ENCODE results near the gene FBXW4. TPM values are rescaled to one million over a fixed set of nuclear protein-coding genes. Genes with fewer than 3 reads are reported as not detected.

FBXW4 gene
- total RNA-seq, 1 experiment from 2014 or later: 38.2 TPM

DNA sequence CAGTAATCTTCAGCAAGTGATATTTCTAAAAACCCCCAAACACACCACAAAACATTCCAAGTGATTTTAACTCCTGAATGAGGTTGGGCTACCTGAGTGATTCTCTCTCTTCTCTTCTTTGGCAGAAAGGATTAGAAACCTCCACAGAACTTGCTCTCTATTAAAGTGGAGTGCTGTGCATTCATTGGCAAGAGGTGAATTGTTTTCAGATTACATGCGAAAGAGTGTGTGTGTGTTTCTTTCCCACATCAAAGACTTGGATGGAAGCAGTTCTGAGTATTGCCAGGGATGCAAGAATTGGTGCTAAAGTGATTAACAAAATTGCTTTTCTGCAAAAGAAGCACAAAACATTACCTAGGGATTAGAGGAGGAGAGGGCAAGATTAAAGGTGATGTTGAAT is 13.1 kb upstream of the FBXW4 start:
- H4K20me1 ChIP-seq (ENCODE audit: insufficient read depth): no peaks in the 10 kb centered on the region; the same call in 1 of the 2 replicates
- H3K9me3 ChIP-seq (ENCODE audit: insufficient read depth, low read depth): no peaks in the 10 kb centered on the region
- no peaks in the 10 kb centered on the region for H3K27me3 ChIP-seq (ENCODE audit: insufficient read depth, low read depth)
- no peaks in the 10 kb centered on the region for H3K79me2 ChIP-seq (ENCODE audit: low read depth)
- no peak overlapping the region for H3K4me2 ChIP-seq
- POLR2A ChIA-PET (ENCODE audit: unreplicated experiment): no interaction called here
- no peaks in the 10 kb centered on the region for H3K36me3 ChIP-seq (ENCODE audit: low read depth)
- CTCF ChIA-PET: no interaction called here
- H2AFZ ChIP-seq: no peak overlapping the region
- no peaks in the 10 kb centered on the region for H3K9me2 ChIP-seq (ENCODE audit: insufficient read depth)
- no peak for DNase-seq
- intact Hi-C loops (cut with micrococcal nuclease; ENCODE audit: unreplicated experiment): no loop called here
- H3K4me3 ChIP-seq: no peak overlapping the region
- no TSS peak for BruUV-seq (replicated peaks)
- no peaks in the 10 kb centered on the region for H3K4me1 ChIP-seq (replicated peaks; ENCODE audit: insufficient read depth)
- H3F3A ChIP-seq (ENCODE audit: insufficient read depth, low read depth): peaks cover 5% of the 10 kb centered on the region; the same call in 1 of the 2 replicates
- H3K27ac ChIP-seq: no peak overlapping the region
- TF ChIP-seq EZH2 (IDR thresholded peaks at IDR 0.05; ENCODE audit: low read depth) (no peak), CTCF (conservative IDR thresholded peaks at IDR 0.05) (no peak)

DNA sequence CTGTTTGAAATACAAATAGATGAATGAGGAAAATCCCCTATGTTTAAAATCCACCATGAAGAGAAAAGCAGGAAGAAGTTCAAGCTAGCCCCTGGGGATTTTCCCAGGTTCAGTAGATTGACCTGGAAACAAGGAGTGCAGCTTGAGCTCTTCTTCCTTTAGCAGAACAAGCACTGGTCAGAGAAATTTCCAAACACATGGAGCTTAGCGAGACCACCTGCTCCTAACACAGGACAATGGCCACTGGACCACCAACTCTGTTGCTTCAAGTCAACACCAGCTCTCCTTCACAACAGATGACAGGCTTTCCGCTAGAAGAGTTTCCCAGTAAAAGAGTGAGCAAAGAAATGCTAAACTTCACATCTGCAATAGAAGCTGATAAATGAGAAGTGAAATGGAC is 9.4 kb upstream of the FBXW4 start:
- Histone ChIP-seq H3K4me1 (replicated peaks; ENCODE audit: insufficient read depth) (no peaks in the 10 kb centered on the region), H3K9me3 (ENCODE audit: insufficient read depth, low read depth) (no peaks in the 10 kb centered on the region), H3K9me2 (ENCODE audit: insufficient read depth) (no peaks in the 10 kb centered on the region), H3K27ac (no peak overlapping the region), H3K79me2 (ENCODE audit: low read depth) (no peaks in the 10 kb centered on the region), H2AFZ (no peak overlapping the region), H4K20me1 (ENCODE audit: insufficient read depth) (no peaks in the 10 kb centered on the region), H3K4me2 (no peak overlapping the region), H3K4me3 (no peak overlapping the region), H3F3A (ENCODE audit: insufficient read depth, low read depth) (peaks cover 5% of the 10 kb centered on the region; the same call in 1 of the 2 replicates), H3K27me3 (ENCODE audit: insufficient read depth, low read depth) (no peaks in the 10 kb centered on the region), H3K36me3 (ENCODE audit: low read depth) (no peaks in the 10 kb centered on the region)
- intact Hi-C loops (cut with micrococcal nuclease; ENCODE audit: unreplicated experiment): no loop called here
- POLR2A ChIA-PET (ENCODE audit: unreplicated experiment): no interaction called here
- BruUV-seq (replicated peaks): no TSS peak
- no peak for DNase-seq
- TF ChIP-seq CTCF (conservative IDR thresholded peaks at IDR 0.05): no peak
- no peak for TF ChIP-seq EZH2 (IDR thresholded peaks at IDR 0.05; ENCODE audit: low read depth)
- CTCF ChIA-PET: no interaction called here

GRCh38 chr10:101696632-101697031 is 1.7 kb upstream of the FBXW4 start:
- no peak overlapping the region for H2AFZ ChIP-seq
- H3K36me3 ChIP-seq (ENCODE audit: low read depth): no peaks in the 10 kb centered on the region
- H3K4me2 ChIP-seq: no peak overlapping the region
- no TSS peak for BruUV-seq (replicated peaks)
- no peaks in the 10 kb centered on the region for H3F3A ChIP-seq (ENCODE audit: insufficient read depth, low read depth)
- DNase-seq: no peak
- no peak overlapping the region for H3K27ac ChIP-seq
- POLR2A ChIA-PET (ENCODE audit: unreplicated experiment): no interaction called here
- no peaks in the 10 kb centered on the region for H4K20me1 ChIP-seq (ENCODE audit: insufficient read depth)
- H3K27me3 ChIP-seq (ENCODE audit: insufficient read depth, low read depth): no peaks in the 10 kb centered on the region
- intact Hi-C loops (cut with micrococcal nuclease; ENCODE audit: unreplicated experiment): loop anchor here (10.0 kb wide), 1 partner anchor 78 kb away; the partner anchor contains the start of gene FGF8
- H3K9me3 ChIP-seq (ENCODE audit: insufficient read depth, low read depth): no peaks in the 10 kb centered on the region
- CTCF ChIA-PET: no interaction called here
- H3K79me2 ChIP-seq (ENCODE audit: low read depth): peaks cover 36% of the 10 kb centered on the region
- peaks cover 19% of the 10 kb centered on the region for H3K4me1 ChIP-seq (replicated peaks; ENCODE audit: insufficient read depth)
- no peak for TF ChIP-seq CTCF (conservative IDR thresholded peaks at IDR 0.05)
- no peak for TF ChIP-seq EZH2 (IDR thresholded peaks at IDR 0.05; ENCODE audit: low read depth)
- H3K4me3 ChIP-seq: no peak overlapping the region
- H3K9me2 ChIP-seq (ENCODE audit: insufficient read depth): no peaks in the 10 kb centered on the region
